Esophagus squamous epithelium (tissue), 4 donors: ENCODE results near the gene PBX2.

ENCODE experiments used
- CTCF ChIP-seq, 6 experiments: fragments of 450-650 bp in 4 of 6; fragments of 200-600 bp in 2 of 6; sonication (generic) in 2 of 6; IDR thresholded peaks; one replicate each; pipeline ENCODE4 v1.5.1; 2016 to 2019; ENCODE audit warnings: antibody characterized with exemption in 6 of 6, mild to moderate bottlenecking in 4 of 6, moderate library complexity in 4 of 6
- POLR2A ChIP-seq, 4 donors: fragments of 450-650 bp; IDR thresholded peaks; one replicate each; pipeline ENCODE4 v1.6.1; 2017; ENCODE audit warnings: antibody characterized with exemption in 4 of 4, mild to moderate bottlenecking in 4 of 4, moderate library complexity in 3 of 4

- TF ChIP-seq POLR2A (IDR thresholded peaks at IDR 0.05) (no peak), CTCF (IDR thresholded peaks at IDR 0.05) (no peak)
Observed at GRCh38 chr6:32183483-32184083, 6.4 kb downstream of the PBX2 start.
